GM12865 (cell line): ENCODE measurements around the gene CLBA1.

Experiments used
- DNase-seq: peaks from one replicate; pipeline ENCODE4 v3.0.0; 2010; ENCODE audit warnings: low read depth
- H3K4me3 ChIP-seq: 2 replicates; pipeline ENCODE4 v1.5.1; 2011; ENCODE audit warnings: mild to moderate bottlenecking, low read depth, low read length, control low read depth
- CTCF ChIP-seq: IDR thresholded peaks from 2 replicates; pipeline ENCODE4 v1.5.1; 2011; ENCODE audit warnings: low read length, control low read depth, low read depth, inconsistent platforms; ENCODE audit not compliant: insufficient read depth; ENCODE audit errors: missing control alignments

CLBA1 gene

GRCh38 chr14:104970231-104971068 is 15.1 kb upstream of the CLBA1 start:
- no peak overlapping the region for H3K4me3 ChIP-seq

DNA sequence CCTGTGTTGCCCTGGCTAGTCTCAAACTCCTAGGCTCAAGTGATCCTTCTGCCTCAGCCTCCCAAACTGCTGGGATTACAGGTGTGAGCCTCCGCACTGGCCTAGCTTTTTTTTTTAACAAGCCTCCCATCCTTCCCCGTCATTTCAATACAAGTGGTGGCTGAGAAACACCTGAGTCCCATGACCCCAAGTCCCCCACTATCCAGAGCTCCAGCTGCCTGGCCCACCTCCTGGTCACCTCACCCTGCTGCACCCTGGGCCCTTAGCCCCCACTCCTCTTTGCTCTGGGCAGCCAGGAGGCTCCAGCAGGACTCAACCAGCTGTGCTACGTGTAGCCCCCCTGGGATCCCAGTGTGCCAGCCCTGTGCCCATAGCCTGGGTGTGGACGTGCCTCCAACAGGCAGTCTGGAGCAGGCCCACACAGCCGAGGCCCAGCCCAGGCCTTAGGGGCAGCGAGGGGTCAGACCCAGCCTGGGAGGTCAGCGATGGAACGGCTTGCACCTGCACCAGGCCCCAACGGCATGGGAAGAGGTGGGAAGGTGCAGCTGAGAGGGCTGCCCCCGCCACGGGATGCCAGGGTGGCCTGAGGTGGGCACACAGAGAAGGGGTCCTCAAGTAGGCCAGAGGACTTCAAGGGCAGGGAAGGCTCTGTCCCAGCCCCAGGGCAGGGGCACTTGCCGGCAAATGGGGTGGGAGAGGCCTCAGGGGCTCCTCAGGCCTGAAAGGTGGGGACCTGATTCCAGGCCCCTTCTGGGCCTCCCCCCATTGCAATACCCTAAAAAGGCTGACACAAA is 13.9 kb upstream of the CLBA1 start:
- H3K4me3 ChIP-seq, result no peak overlapping the region
- TF ChIP-seq CTCF, result no peak
- DNase-seq, result no peak

More at GRCh38 chr14:104970231-104971068, 15.1 kb upstream of the CLBA1 start:
- no peak for TF ChIP-seq CTCF
- DNase-seq, result no peak

GRCh38 chr14:104972301-104973134 is 13.1 kb upstream of the CLBA1 start:
- no peak overlapping the region for H3K4me3 ChIP-seq
- no peak for TF ChIP-seq CTCF
- DNase-seq, result no peak

- no peak overlapping the region for H3K4me3 ChIP-seq
These were observed 12.5 kb upstream of the CLBA1 start for GRCh38 chr14:104973135-104973384.

GRCh38 chr14:104973385-104974145 is 12.0 kb upstream of the CLBA1 start:
- no peak for DNase-seq
- no peak for TF ChIP-seq CTCF
- no peak overlapping the region for H3K4me3 ChIP-seq

More at GRCh38 chr14:104973135-104973384, 12.5 kb upstream of the CLBA1 start:
- TF ChIP-seq CTCF, result no peak
- DNase-seq, result no peak

DNA sequence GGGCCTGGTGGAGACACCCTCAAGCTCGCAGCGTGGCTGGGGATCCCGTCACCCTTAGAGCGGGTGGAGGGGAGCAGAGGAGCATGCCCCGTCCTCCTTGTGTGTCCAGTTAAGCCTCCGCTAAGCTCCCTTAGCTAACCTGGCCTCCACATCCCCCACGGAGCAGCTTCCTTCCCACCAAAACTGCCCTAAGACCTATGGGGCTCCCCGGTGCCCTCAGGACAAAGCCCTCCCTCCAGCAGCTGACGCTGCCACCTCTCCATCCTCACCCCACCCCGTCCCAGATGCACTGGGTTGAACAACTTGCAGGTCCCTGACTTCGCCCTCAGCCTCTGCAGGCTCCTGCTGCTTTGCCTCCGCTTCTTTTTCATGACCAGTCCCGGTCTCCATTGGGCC is 11.4 kb upstream of the CLBA1 start:
- TF ChIP-seq CTCF, result no peak
- H3K4me3 ChIP-seq, result no peak overlapping the region
- DNase-seq, result no peak
